Brain microvascular endothelial cell (primary cell): ENCODE results near the gene NLRP9.

ENCODE experiments used
- DNase-seq: peaks from one replicate; pipeline ENCODE4 v3.0.0-alpha.2; 2020
- H3K27ac ChIP-seq: fragments of 250-450 bp; sonication (Bioruptor Pico); 2 replicates; pipeline ENCODE4 v1.5.1; 2020; ENCODE audit warnings: mild to moderate bottlenecking, moderate library complexity
- H3K27me3 ChIP-seq: fragments of 250-450 bp; sonication (Bioruptor Pico); replicated peaks from 2 replicates; pipeline ENCODE4 v1.5.1; 2020; ENCODE audit warnings: mild to moderate bottlenecking
- H3K36me3 ChIP-seq: fragments of 250-450 bp; sonication (Bioruptor Pico); replicated peaks from 2 replicates; pipeline ENCODE4 v1.5.1; 2020; ENCODE audit warnings: mild to moderate bottlenecking
- H3K4me3 ChIP-seq: 2 replicates; pipeline ENCODE4 v1.5.1; 2011; ENCODE audit warnings: low read depth, mild to moderate bottlenecking, control low read depth, low read length, moderate library complexity
- CTCF ChIP-seq: IDR thresholded peaks from 2 replicates; pipeline ENCODE4 v1.5.1; 2011; ENCODE audit warnings: low read depth, mild to moderate bottlenecking, moderate library complexity, low read length, control low read depth, inconsistent platforms; ENCODE audit errors: missing control alignments
- in situ Hi-C: cut with HindIII; loops from 2 replicates; pipeline ENCODE4 v1.10.0; 2017; ENCODE audit warnings: low sequenced_read_pairs, low pct_ligation_motif_present

NLRP9 gene

GRCh38 chr19:55668603-55669348 lies 69.4 kb downstream of the NLRP9 start:
- DNase-seq, result no peak
- H3K4me3 ChIP-seq, result no peak overlapping the region
- H3K27me3 ChIP-seq, result no peaks in the 10 kb centered on the region
- in situ Hi-C loops, result no loop called here
- no peak overlapping the region for H3K27ac ChIP-seq
- TF ChIP-seq CTCF, result no peak
- H3K36me3 ChIP-seq, result peaks cover 64% of the 10 kb centered on the region

- Histone ChIP-seq H3K27ac (no peak overlapping the region), H3K36me3 (peaks cover 73% of the 10 kb centered on the region), H3K27me3 (no peaks in the 10 kb centered on the region), H3K4me3 (no peak overlapping the region)
- in situ Hi-C loops, result no loop called here
- no peak for DNase-seq
- TF ChIP-seq CTCF, result no peak
Observed at GRCh38 chr19:55667958-55668357, 70.2 kb downstream of the NLRP9 start.

- Histone ChIP-seq H3K36me3 (peaks cover 77% of the 10 kb centered on the region), H3K27me3 (no peaks in the 10 kb centered on the region), H3K27ac (no peak overlapping the region), H3K4me3 (no peak overlapping the region)
- no peak for DNase-seq
- in situ Hi-C loops, result no loop called here
- no peak for TF ChIP-seq CTCF
Observed at GRCh38 chr19:55667511-55667910, 70.7 kb downstream of the NLRP9 start.

GRCh38 chr19:55667006-55667381 lies 71.2 kb downstream of the NLRP9 start:
- DNase-seq, result no peak
- Histone ChIP-seq H3K27ac (no peak overlapping the region), H3K27me3 (no peaks in the 10 kb centered on the region), H3K36me3 (peaks cover 80% of the 10 kb centered on the region), H3K4me3 (no peak overlapping the region)
- in situ Hi-C loops, result no loop called here
- TF ChIP-seq CTCF, result no peak

- DNase-seq, result no peak
- no peaks in the 10 kb centered on the region for H3K27me3 ChIP-seq
- TF ChIP-seq CTCF, result no peak
- no peak overlapping the region for H3K27ac ChIP-seq
- H3K36me3 ChIP-seq, result peaks cover 85% of the 10 kb centered on the region
- no peak overlapping the region for H3K4me3 ChIP-seq
- in situ Hi-C loops, result no loop called here
Observed at GRCh38 chr19:55666343-55667005, 71.7 kb downstream of the NLRP9 start.
